ENCODE measurements around the gene NCS1. TPM values are rescaled to one million over a fixed set of nuclear protein-coding genes. Genes with fewer than 3 reads are reported as not detected.

Gene NCS1
- total and polyA plus RNA-seq, 9 of the 15 experiments (the other 6 are each of a cell fraction or from before 2014, with no cell fraction given) = 0.28 to 27.0 (median 9.6) TPM

- no peak for TF ChIP-seq EWSR1 (IDR thresholded peaks at IDR 0.05; ENCODE audit: borderline replicate concordance, low read depth, partially characterized antibody)
- 0 out of 2 replicates have a peak, but pooled peaks have one; percentile 28 for TF ChIP-seq POLR2G (IDR thresholded peaks at IDR 0.05; ENCODE audit: low read depth, low read length)
- no peak for TF ChIP-seq IRF1 (CRISPR knock-in tag; IDR thresholded peaks at IDR 0.05; ENCODE audit: borderline replicate concordance)
- no peak for TF ChIP-seq ZBTB26 (CRISPR knock-in tag; IDR thresholded peaks at IDR 0.05)
- peak; percentile 89 for TF ChIP-seq SMC3 (conservative IDR thresholded peaks at IDR 0.05; ENCODE audit: insufficient read depth, low read depth, low read length)
- peak; percentile 41 to 74; a peak in 3 of 4 replicates for TF ChIP-seq MAZ (CRISPR knock-in tag; conservative IDR thresholded peaks at IDR 0.05 in 1 of 2, IDR thresholded peaks at IDR 0.05 in 1 of 2)
- TF ChIP-seq NUFIP1 (IDR thresholded peaks at IDR 0.05; ENCODE audit: partially characterized antibody) = no peak
- TF ChIP-seq SRSF7 (optimal IDR thresholded peaks at IDR 0.05; ENCODE audit: low read depth, low read length) = no peak
- TF ChIP-seq NFRKB (IDR thresholded peaks at IDR 0.05; ENCODE audit: low read depth) = no peak
- TF ChIP-seq NCOA1 (IDR thresholded peaks at IDR 0.05; ENCODE audit: low read depth) = no peak
- no peak for TF ChIP-seq ZSCAN29 (IDR thresholded peaks at IDR 0.05)
- TF ChIP-seq RB1 (IDR thresholded peaks at IDR 0.05; ENCODE audit: low read depth) = peak; percentile 81
- peak; percentile 69 for TF ChIP-seq CTCFL (IDR thresholded peaks at IDR 0.05; ENCODE audit: borderline replicate concordance, insufficient read depth, low read depth, low read length, poor library complexity, severe bottlenecking)
- TF ChIP-seq RAD21 (CRISPR knock-in tag; conservative IDR thresholded peaks at IDR 0.05 in 1 of 2, IDR thresholded peaks at IDR 0.05 in 1 of 2) = peak; percentile 85 to 90
- TF ChIP-seq ESRRA (IDR thresholded peaks at IDR 0.05; ENCODE audit: borderline replicate concordance, low read depth) = no peak
- TF ChIP-seq STAT5A (IDR thresholded peaks at IDR 0.05; ENCODE audit: borderline replicate concordance, low read length) = no peak
- TF ChIP-seq ZNF512 (tag; IDR thresholded peaks at IDR 0.05) = no peak
- TF ChIP-seq SMARCB1 (IDR thresholded peaks at IDR 0.05; ENCODE audit: insufficient read length, low read depth) = no peak
These were observed 63.6 kb downstream of the NCS1 start (continued) for GRCh38 chr9:130235558-130236435.

Data from K562 (cell line).